Neural crest cell (in vitro differentiated cells): Measurements from ENCODE around the gene RAB1A. TPM values are rescaled to one million over a fixed set of nuclear protein-coding genes. Genes with fewer than 3 reads are reported as not detected.
A peak's percentile ranks its signal among the peaks of the same experiment; 100 is the strongest.

Experiments
- DNase-seq: peaks from one replicate; pipeline ENCODE4 v3.0.0; 2021; ENCODE audit warnings: low read depth, mixed read lengths, low spot score
- H3K27ac Mint-ChIP-seq: one replicate; pipeline ENCODE4 v1.8.0; 2021; ENCODE audit warnings: mild to moderate bottlenecking, mixed read lengths; ENCODE audit not compliant: unreplicated experiment
- H3K27me3 Mint-ChIP-seq: 2 replicates; pipeline ENCODE4 v1.8.0; 2021; ENCODE audit warnings: low read depth, mild to moderate bottlenecking, mixed read lengths
- H3K36me3 Mint-ChIP-seq: 2 replicates; pipeline ENCODE4 v1.8.0; 2021; ENCODE audit warnings: low read depth, mild to moderate bottlenecking, mixed read lengths
- H3K4me1 Mint-ChIP-seq: 2 replicates; pipeline ENCODE4 v1.8.0; 2021; ENCODE audit warnings: mixed read lengths
- H3K4me3 Mint-ChIP-seq: one replicate; pipeline ENCODE4 v1.8.0; 2021; ENCODE audit warnings: mild to moderate bottlenecking, mixed read lengths
- H3K9me3 Mint-ChIP-seq: 2 replicates; pipeline ENCODE4 v1.8.0; 2021; ENCODE audit warnings: mixed read lengths
- total RNA-seq: library from RNA; stranded (reverse); gene quantifications from 2 replicates; pipeline ENCODE4 v1.2.1, GENCODE V29; 2021
- TF ChIP-seq, protein P1 (sequence below): fragments of 200-600 bp; sonication (generic); conservative IDR thresholded peaks from 2 replicates; pipeline ENCODE4 v1.5.0; 2021; ENCODE audit warnings: antibody characterized with exemption, mild to moderate bottlenecking

Gene RAB1A
- total RNA-seq, 1 donor from 2014 or later: 110 TPM

DNA sequence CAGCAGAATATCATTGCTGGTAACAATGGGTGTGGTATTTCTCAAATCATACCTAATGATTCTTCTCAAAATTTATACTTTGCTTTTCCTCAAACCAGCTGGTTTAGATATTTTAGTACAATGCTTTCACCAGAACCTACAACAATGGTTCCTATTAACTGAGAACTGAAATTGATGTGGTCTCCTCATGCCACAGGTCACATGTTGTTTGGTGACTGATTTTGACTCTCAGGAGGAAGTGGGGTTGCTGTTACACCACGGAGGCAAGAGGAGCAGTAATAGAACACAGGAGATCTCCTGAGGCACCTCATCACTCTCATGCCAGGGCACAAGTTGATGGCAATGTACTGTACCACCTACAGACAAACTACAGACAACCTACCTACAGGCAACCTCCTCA lies 76.7 kb downstream of the RAB1A start:
- TF ChIP-seq, protein P1, sequence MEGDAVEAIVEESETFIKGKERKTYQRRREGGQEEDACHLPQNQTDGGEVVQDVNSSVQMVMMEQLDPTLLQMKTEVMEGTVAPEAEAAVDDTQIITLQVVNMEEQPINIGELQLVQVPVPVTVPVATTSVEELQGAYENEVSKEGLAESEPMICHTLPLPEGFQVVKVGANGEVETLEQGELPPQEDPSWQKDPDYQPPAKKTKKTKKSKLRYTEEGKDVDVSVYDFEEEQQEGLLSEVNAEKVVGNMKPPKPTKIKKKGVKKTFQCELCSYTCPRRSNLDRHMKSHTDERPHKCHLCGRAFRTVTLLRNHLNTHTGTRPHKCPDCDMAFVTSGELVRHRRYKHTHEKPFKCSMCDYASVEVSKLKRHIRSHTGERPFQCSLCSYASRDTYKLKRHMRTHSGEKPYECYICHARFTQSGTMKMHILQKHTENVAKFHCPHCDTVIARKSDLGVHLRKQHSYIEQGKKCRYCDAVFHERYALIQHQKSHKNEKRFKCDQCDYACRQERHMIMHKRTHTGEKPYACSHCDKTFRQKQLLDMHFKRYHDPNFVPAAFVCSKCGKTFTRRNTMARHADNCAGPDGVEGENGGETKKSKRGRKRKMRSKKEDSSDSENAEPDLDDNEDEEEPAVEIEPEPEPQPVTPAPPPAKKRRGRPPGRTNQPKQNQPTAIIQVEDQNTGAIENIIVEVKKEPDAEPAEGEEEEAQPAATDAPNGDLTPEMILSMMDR: no peak
- Mint-ChIP-seq H3K9me3 (peaks cover 2% of the 10 kb centered on the region), H3K27me3 (no peaks in the 10 kb centered on the region), H3K4me1 (peaks cover 26% of the 10 kb centered on the region), H3K4me3 (peak overlapping the region; percentile 44), H3K36me3 (peaks cover 3% of the 10 kb centered on the region), H3K27ac (no peak overlapping the region)
- no peak for DNase-seq

DNA sequence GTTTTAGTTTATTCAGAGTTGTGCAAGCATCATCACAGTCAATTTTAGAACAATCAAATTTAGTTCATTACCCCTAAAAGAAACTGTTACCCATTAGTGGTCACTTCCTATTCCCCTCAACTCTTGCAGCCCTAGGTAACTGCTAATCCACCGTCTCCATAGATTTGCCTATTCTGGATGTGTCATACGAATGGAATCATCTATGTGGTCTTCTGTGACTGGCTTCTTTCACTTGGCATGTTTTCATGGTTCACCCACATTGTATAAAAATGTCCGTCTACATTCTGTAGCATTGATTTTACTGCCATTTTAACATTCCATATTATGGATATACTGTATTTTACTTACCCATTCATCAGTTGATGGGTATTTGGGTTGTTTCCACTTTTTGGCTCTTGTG lies 79.0 kb downstream of the RAB1A start:
- no peaks in the 10 kb centered on the region for H3K27me3 Mint-ChIP-seq
- no peak for DNase-seq
- peaks cover 6% of the 10 kb centered on the region for H3K36me3 Mint-ChIP-seq
- no peak overlapping the region for H3K4me3 Mint-ChIP-seq
- no peak overlapping the region for H3K27ac Mint-ChIP-seq
- peaks cover 13% of the 10 kb centered on the region for H3K4me1 Mint-ChIP-seq
- peaks cover 2% of the 10 kb centered on the region for H3K9me3 Mint-ChIP-seq
- TF ChIP-seq, protein P1: no peak

DNA sequence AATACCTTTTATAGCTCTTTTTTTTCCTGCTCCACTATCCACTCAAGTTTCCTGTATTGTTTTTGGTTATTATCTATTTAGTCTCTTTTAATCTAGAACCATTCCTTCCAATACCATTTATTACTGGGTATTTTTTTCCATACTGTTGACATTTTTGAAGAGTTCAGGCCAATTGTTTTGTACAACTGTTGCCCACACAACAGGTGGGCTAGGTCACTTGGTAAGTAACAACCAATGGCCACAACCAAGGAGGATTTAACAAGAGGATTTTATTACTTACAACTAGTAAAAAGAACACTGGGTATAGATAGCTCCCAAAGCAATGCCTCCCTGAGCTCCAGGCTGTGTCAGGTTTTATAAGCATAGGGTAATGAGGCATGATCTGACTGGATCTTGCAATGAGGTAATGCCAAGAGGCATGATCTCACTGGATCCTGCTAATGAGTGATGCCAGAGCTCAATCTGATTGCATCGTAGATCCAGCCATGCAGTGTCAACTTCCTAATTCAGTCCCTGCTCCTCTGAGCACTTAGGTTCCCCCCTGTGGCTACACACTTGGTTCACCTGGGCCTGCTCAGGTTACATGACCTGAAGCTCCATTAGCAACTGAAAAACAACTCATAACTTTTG lies 80.8 kb downstream of the RAB1A start:
- Mint-ChIP-seq H3K27ac (no peak overlapping the region), H3K4me3 (no peak overlapping the region), H3K36me3 (peaks cover 13% of the 10 kb centered on the region), H3K4me1 (peaks cover 9% of the 10 kb centered on the region), H3K27me3 (no peaks in the 10 kb centered on the region), H3K9me3 (peaks cover 2% of the 10 kb centered on the region)
- TF ChIP-seq, protein P1: no peak
- DNase-seq: no peak

- Mint-ChIP-seq H3K27ac (no peak overlapping the region), H3K4me1 (peaks cover 16% of the 10 kb centered on the region), H3K36me3 (peaks cover 13% of the 10 kb centered on the region), H3K27me3 (no peaks in the 10 kb centered on the region), H3K4me3 (no peak overlapping the region), H3K9me3 (peaks cover 2% of the 10 kb centered on the region)
- DNase-seq: no peak
- TF ChIP-seq, protein P1: no peak
Observed at GRCh38 chr2:65046633-65047407, 83.1 kb downstream of the RAB1A start.

GRCh38 chr2:65045651-65046050 lies 84.3 kb downstream of the RAB1A start:
- peak; percentile 11 for DNase-seq
- H3K9me3 Mint-ChIP-seq: no peaks in the 10 kb centered on the region
- peaks cover 10% of the 10 kb centered on the region for H3K36me3 Mint-ChIP-seq
- H3K4me1 Mint-ChIP-seq: peaks cover 18% of the 10 kb centered on the region
- no peaks in the 10 kb centered on the region for H3K27me3 Mint-ChIP-seq
- no peak overlapping the region for H3K4me3 Mint-ChIP-seq
- TF ChIP-seq, protein P1: no peak
- H3K27ac Mint-ChIP-seq: no peak overlapping the region
